IPS-18a (cell line): Measurements from ENCODE around the gene KIT.

Experiments used
- H3K27ac ChIP-seq: one replicate; pipeline ENCODE4 v1.5.1; 2013; ENCODE audit warnings: low read length
- H3K27me3 ChIP-seq: one replicate; pipeline ENCODE4 v1.6.1; 2013; ENCODE audit warnings: mild to moderate bottlenecking, low read length; ENCODE audit not compliant: control insufficient read depth, insufficient read depth
- H3K36me3 ChIP-seq: one replicate; pipeline ENCODE4 v1.6.1; 2013; ENCODE audit warnings: low read depth, low read length; ENCODE audit not compliant: control insufficient read depth
- H3K4me1 ChIP-seq: one replicate; pipeline ENCODE4 v1.6.1; 2013; ENCODE audit warnings: low read depth, low read length; ENCODE audit not compliant: control insufficient read depth
- H3K4me3 ChIP-seq: one replicate; pipeline ENCODE4 v1.5.1; 2013; ENCODE audit warnings: low read length
- H3K9ac ChIP-seq: one replicate; pipeline ENCODE4 v1.6.1; 2013; ENCODE audit warnings: mild to moderate bottlenecking, low read length, moderate library complexity
- H3K9me3 ChIP-seq: one replicate; pipeline ENCODE4 v1.6.1; 2013; ENCODE audit warnings: low read depth, low read length; ENCODE audit not compliant: control insufficient read depth

Gene KIT

GRCh38 chr4:54764476-54764875, 106.7 kb downstream of the KIT start:
- Histone ChIP-seq H3K4me1 (peaks cover 2% of the 10 kb centered on the region), H3K27ac (no peak overlapping the region), H3K9me3 (no peaks in the 10 kb centered on the region), H3K27me3 (no peaks in the 10 kb centered on the region), H3K4me3 (no peak overlapping the region), H3K36me3 (no peaks in the 10 kb centered on the region), H3K9ac (no peak overlapping the region)

GRCh38 chr4:54767376-54767775, 109.6 kb downstream of the KIT start:
- H3K36me3 ChIP-seq = no peaks in the 10 kb centered on the region
- H3K4me3 ChIP-seq = no peak overlapping the region
- no peak overlapping the region for H3K9ac ChIP-seq
- no peak overlapping the region for H3K27ac ChIP-seq
- H3K27me3 ChIP-seq = no peaks in the 10 kb centered on the region
- no peaks in the 10 kb centered on the region for H3K9me3 ChIP-seq
- peaks cover 10% of the 10 kb centered on the region for H3K4me1 ChIP-seq

GRCh38 chr4:54773022-54773421, 115.3 kb downstream of the KIT start:
- no peak overlapping the region for H3K27ac ChIP-seq
- no peaks in the 10 kb centered on the region for H3K9me3 ChIP-seq
- no peaks in the 10 kb centered on the region for H3K27me3 ChIP-seq
- H3K4me1 ChIP-seq = peaks cover 10% of the 10 kb centered on the region
- no peak overlapping the region for H3K4me3 ChIP-seq
- H3K36me3 ChIP-seq = no peaks in the 10 kb centered on the region
- no peak overlapping the region for H3K9ac ChIP-seq

GRCh38 chr4:54779036-54779435, 121.3 kb downstream of the KIT start:
- Histone ChIP-seq H3K4me3 (no peak overlapping the region), H3K27me3 (no peaks in the 10 kb centered on the region), H3K9me3 (no peaks in the 10 kb centered on the region), H3K4me1 (no peaks in the 10 kb centered on the region), H3K36me3 (no peaks in the 10 kb centered on the region), H3K27ac (no peak overlapping the region), H3K9ac (no peak overlapping the region)

GRCh38 chr4:54779476-54780148, 121.9 kb downstream of the KIT start:
- Histone ChIP-seq H3K4me1 (no peaks in the 10 kb centered on the region), H3K36me3 (no peaks in the 10 kb centered on the region), H3K9me3 (no peaks in the 10 kb centered on the region), H3K9ac (no peak overlapping the region), H3K27ac (no peak overlapping the region), H3K4me3 (no peak overlapping the region), H3K27me3 (no peaks in the 10 kb centered on the region)

GRCh38 chr4:54780149-54780495, 122.4 kb downstream of the KIT start:
- Histone ChIP-seq H3K9ac (no peak overlapping the region), H3K36me3 (no peaks in the 10 kb centered on the region), H3K9me3 (no peaks in the 10 kb centered on the region), H3K27ac (no peak overlapping the region), H3K4me3 (no peak overlapping the region), H3K4me1 (no peaks in the 10 kb centered on the region), H3K27me3 (no peaks in the 10 kb centered on the region)

- H3K9ac ChIP-seq = no peak overlapping the region
- no peak overlapping the region for H3K27ac ChIP-seq
- H3K36me3 ChIP-seq = no peaks in the 10 kb centered on the region
- H3K4me1 ChIP-seq = no peaks in the 10 kb centered on the region
- H3K27me3 ChIP-seq = no peaks in the 10 kb centered on the region
- H3K9me3 ChIP-seq = no peaks in the 10 kb centered on the region
- no peak overlapping the region for H3K4me3 ChIP-seq
These were observed 124.0 kb downstream of the KIT start for GRCh38 chr4:54781756-54782155.

GRCh38 chr4:54783402-54784110, 125.8 kb downstream of the KIT start:
- Histone ChIP-seq H3K27ac (no peak overlapping the region), H3K27me3 (no peaks in the 10 kb centered on the region), H3K36me3 (no peaks in the 10 kb centered on the region), H3K4me1 (no peaks in the 10 kb centered on the region), H3K9me3 (no peaks in the 10 kb centered on the region), H3K4me3 (no peak overlapping the region), H3K9ac (no peak overlapping the region)

GRCh38 chr4:54784161-54784671, 126.5 kb downstream of the KIT start:
- no peak overlapping the region for H3K27ac ChIP-seq
- no peak overlapping the region for H3K9ac ChIP-seq
- H3K36me3 ChIP-seq = no peaks in the 10 kb centered on the region
- no peaks in the 10 kb centered on the region for H3K9me3 ChIP-seq
- H3K27me3 ChIP-seq = no peaks in the 10 kb centered on the region
- H3K4me1 ChIP-seq = no peaks in the 10 kb centered on the region
- H3K4me3 ChIP-seq = no peak overlapping the region
